H9 (cell line): ENCODE measurements around the gene IQCF2. TPM values are rescaled to one million over a fixed set of nuclear protein-coding genes. Genes with fewer than 3 reads are reported as not detected.

Experiments
- DNase-seq: peaks from one replicate; pipeline ENCODE4 v3.0.0-alpha.2; 2017
- H2AFZ ChIP-seq: one replicate; pipeline ENCODE4 v1.6.1; 2013; ENCODE audit warnings: mild to moderate bottlenecking, low read length, control low read depth, moderate library complexity
- H2AK5ac ChIP-seq: 2 replicates; pipeline ENCODE4 v1.6.1; 2013; ENCODE audit warnings: low read length, control low read depth, mixed read lengths; ENCODE audit not compliant: insufficient read length
- H2BK120ac ChIP-seq: one replicate; pipeline ENCODE4 v1.6.1; 2013; ENCODE audit warnings: low read depth, mild to moderate bottlenecking, low read length, control low read depth, inconsistent platforms; ENCODE audit not compliant: poor library complexity, severe bottlenecking
- H2BK12ac ChIP-seq: 2 replicates; pipeline ENCODE4 v1.6.1; 2013; ENCODE audit warnings: low read length, control low read depth, mixed read lengths, low read depth; ENCODE audit not compliant: insufficient read length
- H2BK15ac ChIP-seq: 2 replicates; pipeline ENCODE4 v1.6.1; 2013; ENCODE audit warnings: low read depth, low read length, control low read depth
- H2BK20ac ChIP-seq: one replicate; pipeline ENCODE4 v1.6.1; 2013; ENCODE audit warnings: low read depth, mild to moderate bottlenecking, low read length, control low read depth, inconsistent platforms; ENCODE audit not compliant: poor library complexity, severe bottlenecking
- H2BK5ac ChIP-seq: 2 replicates; pipeline ENCODE4 v1.6.1; 2013; ENCODE audit warnings: low read length, control low read depth, mixed read lengths; ENCODE audit not compliant: insufficient read length
- H3K14ac ChIP-seq: 2 replicates; pipeline ENCODE4 v1.6.1; 2013; ENCODE audit warnings: low read length, control low read depth; ENCODE audit not compliant: insufficient read depth
- H3K18ac ChIP-seq: 2 replicates; pipeline ENCODE4 v1.6.1; 2013; ENCODE audit warnings: low read depth, mild to moderate bottlenecking, mixed read lengths, low read length, control low read depth; ENCODE audit not compliant: insufficient read length
- H3K23ac ChIP-seq: 2 replicates; pipeline ENCODE4 v1.6.1; 2013; ENCODE audit warnings: low read length, control low read depth, mixed read lengths, low read depth; ENCODE audit not compliant: insufficient read length
- H3K23me2 ChIP-seq: 2 replicates; pipeline ENCODE4 v1.6.1; 2013; ENCODE audit warnings: low read depth, mild to moderate bottlenecking, mixed read lengths, low read length, control low read depth; ENCODE audit not compliant: insufficient read length, poor library complexity, severe bottlenecking
- H3K27ac ChIP-seq: 2 replicates; pipeline ENCODE4 v1.5.1; 2013; ENCODE audit warnings: low read length, control low read depth, mixed read lengths, low read depth; ENCODE audit not compliant: insufficient read length
- H3K27me3 ChIP-seq: 2 replicates; pipeline ENCODE4 v1.6.1; 2013; ENCODE audit warnings: low read length, control low read depth, inconsistent platforms; ENCODE audit not compliant: insufficient read depth
- H3K4ac ChIP-seq: 2 replicates; pipeline ENCODE4 v1.6.1; 2013; ENCODE audit warnings: low read depth, mild to moderate bottlenecking, control low read depth, inconsistent platforms, low read length, moderate library complexity
- H3K4me1 ChIP-seq: 2 replicates; pipeline ENCODE4 v1.6.1; 2013; ENCODE audit warnings: low read length, control low read depth, inconsistent platforms; ENCODE audit not compliant: insufficient read depth
- H3K4me2 ChIP-seq: 2 replicates; pipeline ENCODE4 v1.6.1; 2013; ENCODE audit warnings: low read length, control low read depth, mixed read lengths; ENCODE audit not compliant: insufficient read length, insufficient read depth
- H3K56ac ChIP-seq: 2 replicates; pipeline ENCODE4 v1.6.1; 2013; ENCODE audit warnings: low read depth, mild to moderate bottlenecking, mixed read lengths, low read length, control low read depth; ENCODE audit not compliant: insufficient read length
- H3K79me1 ChIP-seq: 2 replicates; pipeline ENCODE4 v1.6.1; 2013; ENCODE audit warnings: low read depth, mild to moderate bottlenecking, moderate library complexity, low read length, control low read depth, inconsistent platforms; ENCODE audit not compliant: insufficient read depth, poor library complexity, severe bottlenecking
- H3K79me2 ChIP-seq: 2 replicates; pipeline ENCODE4 v1.6.1; 2013; ENCODE audit warnings: low read length, control low read depth, inconsistent platforms; ENCODE audit not compliant: insufficient read depth
- H3K9ac ChIP-seq: 2 replicates; pipeline ENCODE4 v1.6.1; 2013; ENCODE audit warnings: low read length, control low read depth, mixed read lengths; ENCODE audit not compliant: insufficient read length; ENCODE audit errors: extremely low read depth
- H3K9me3 ChIP-seq: one replicate; pipeline ENCODE4 v1.6.1; 2013; ENCODE audit warnings: low read depth, low read length, inconsistent platforms; ENCODE audit not compliant: control insufficient read depth
- H3T11ph ChIP-seq: one replicate; pipeline ENCODE4 v1.6.1; 2013; ENCODE audit warnings: mild to moderate bottlenecking, low read length, control low read depth, inconsistent platforms
- H4K20me1 ChIP-seq: one replicate; pipeline ENCODE4 v1.6.1; 2013; ENCODE audit not compliant: control insufficient read depth, insufficient read length, insufficient read depth
- H4K5ac ChIP-seq: 2 replicates; pipeline ENCODE4 v1.6.1; 2013; ENCODE audit warnings: low read depth, mild to moderate bottlenecking, mixed read lengths, low read length, control low read depth; ENCODE audit not compliant: insufficient read length
- H4K8ac ChIP-seq: replicated peaks from 2 replicates; pipeline ENCODE4 v1.6.1; 2013; ENCODE audit warnings: low read length, control low read depth, mixed read lengths, low read depth; ENCODE audit not compliant: insufficient read length
- H4K91ac ChIP-seq: 2 replicates; pipeline ENCODE4 v1.6.1; 2013; ENCODE audit warnings: low read depth, mild to moderate bottlenecking, moderate library complexity, mixed read lengths, low read length, control low read depth; ENCODE audit not compliant: insufficient read length
- H3K27ac Mint-ChIP-seq, 3 experiments: 2 replicates in 2 of 3; 3 replicates in 1 of 3; pipeline ENCODE4 v1.8.0; 2020 to 2021; ENCODE audit warnings: mixed read lengths in 3 of 3, mild to moderate bottlenecking in 1 of 3, moderate library complexity in 1 of 3
- H3K27me3 Mint-ChIP-seq: 2 replicates; pipeline ENCODE4 v1.8.0; 2021; ENCODE audit warnings: low read depth, mild to moderate bottlenecking, moderate library complexity, mixed read lengths
- H3K36me3 Mint-ChIP-seq, 3 experiments: 2 replicates in 2 of 3; 3 replicates in 1 of 3; pipeline ENCODE4 v1.8.0; 2020 to 2021; ENCODE audit warnings: low read depth in 3 of 3, mixed read lengths in 3 of 3; ENCODE audit not compliant: insufficient read depth in 1 of 3
- H3K4me1 Mint-ChIP-seq, 2 experiments: 2 replicates each; pipeline ENCODE4 v1.8.0; 2020; ENCODE audit warnings: mixed read lengths in 2 of 2
- H3K4me3 Mint-ChIP-seq, 2 experiments: 2 replicates in 1 of 2; 3 replicates in 1 of 2; pipeline ENCODE4 v1.8.0; 2020 to 2021; ENCODE audit warnings: mild to moderate bottlenecking in 2 of 2, mixed read lengths in 2 of 2, moderate library complexity in 1 of 2
- H3K9me3 Mint-ChIP-seq, 2 experiments: 2 replicates in 1 of 2; 3 replicates in 1 of 2; pipeline ENCODE4 v1.8.0; 2020; ENCODE audit warnings: mild to moderate bottlenecking in 2 of 2, mixed read lengths in 2 of 2, moderate library complexity in 1 of 2
- WGBS: extraction: QIAGEN DNeasy Blood & Tissue Kit; methylation state at CpG from one replicate; pipeline ENCODE4 v1.1.7; 2013; ENCODE audit warnings: missing lambda C conversion rate, low lambda C conversion rate, mixed read lengths; ENCODE audit not compliant: insufficient read length; ENCODE audit errors: extremely low coverage; 5-methylcytosine and 5-hydroxymethylcytosine counted together
- total RNA-seq: library from RNA; stranded (reverse); gene quantifications from 2 replicates; pipeline ENCODE4 v1.2.1, GENCODE V29; 2021
- TF ChIP-seq, protein P1 (sequence below): fragments of 200-600 bp; sonication (generic); conservative IDR thresholded peaks from 3 replicates; pipeline ENCODE4 v1.8.0; 2021; ENCODE audit warnings: antibody characterized with exemption, mild to moderate bottlenecking

IQCF2 gene
- total RNA-seq, 1 experiment from 2014 or later = not detected

- Mint-ChIP-seq H3K27ac (no peak overlapping the region; a peak in 1 of 7 replicates), H3K4me1 (peaks cover 2 to 17% of the 10 kb centered on the region in 2 experiments; a peak in 2 of 4 replicates), H3K4me3 (no peak overlapping the region), H3K27me3 (peaks cover 5% of the 10 kb centered on the region), H3K9me3 (no peaks in the 10 kb centered on the region; a peak in 1 of 5 replicates), H3K36me3 (no peaks in the 10 kb centered on the region; a peak in 1 of 7 replicates)
- Histone ChIP-seq H3K23ac (no peak overlapping the region), H2BK5ac (no peak overlapping the region), H3K27ac (no peak overlapping the region), H4K20me1 (no peaks in the 10 kb centered on the region), H3K4me1 (no peaks in the 10 kb centered on the region), H3K79me2 (no peaks in the 10 kb centered on the region), H2BK12ac (no peak overlapping the region), H3K27me3 (no peaks in the 10 kb centered on the region), H2AFZ (peak overlapping the region; percentile 78), H3T11ph (no peak overlapping the region), H2BK20ac (no peak overlapping the region), H3K56ac (no peak overlapping the region), H3K14ac (no peak overlapping the region), H3K9ac (no peak overlapping the region), H3K4ac (no peak overlapping the region), H2BK120ac (no peak overlapping the region), H2AK5ac (no peak overlapping the region), H4K8ac (no peak overlapping the region), H4K5ac (no peak overlapping the region), H3K23me2 (no peaks in the 10 kb centered on the region), H3K4me2 (no peak overlapping the region), H2BK15ac (no peak overlapping the region), H3K18ac (no peak overlapping the region), H3K9me3 (no peaks in the 10 kb centered on the region), H4K91ac (no peak overlapping the region), H3K79me1 (no peaks in the 10 kb centered on the region)
- no peak for DNase-seq
- TF ChIP-seq, protein P1, sequence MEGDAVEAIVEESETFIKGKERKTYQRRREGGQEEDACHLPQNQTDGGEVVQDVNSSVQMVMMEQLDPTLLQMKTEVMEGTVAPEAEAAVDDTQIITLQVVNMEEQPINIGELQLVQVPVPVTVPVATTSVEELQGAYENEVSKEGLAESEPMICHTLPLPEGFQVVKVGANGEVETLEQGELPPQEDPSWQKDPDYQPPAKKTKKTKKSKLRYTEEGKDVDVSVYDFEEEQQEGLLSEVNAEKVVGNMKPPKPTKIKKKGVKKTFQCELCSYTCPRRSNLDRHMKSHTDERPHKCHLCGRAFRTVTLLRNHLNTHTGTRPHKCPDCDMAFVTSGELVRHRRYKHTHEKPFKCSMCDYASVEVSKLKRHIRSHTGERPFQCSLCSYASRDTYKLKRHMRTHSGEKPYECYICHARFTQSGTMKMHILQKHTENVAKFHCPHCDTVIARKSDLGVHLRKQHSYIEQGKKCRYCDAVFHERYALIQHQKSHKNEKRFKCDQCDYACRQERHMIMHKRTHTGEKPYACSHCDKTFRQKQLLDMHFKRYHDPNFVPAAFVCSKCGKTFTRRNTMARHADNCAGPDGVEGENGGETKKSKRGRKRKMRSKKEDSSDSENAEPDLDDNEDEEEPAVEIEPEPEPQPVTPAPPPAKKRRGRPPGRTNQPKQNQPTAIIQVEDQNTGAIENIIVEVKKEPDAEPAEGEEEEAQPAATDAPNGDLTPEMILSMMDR = no peak
- no CpG with 5 or more reads among the region's 2 CpGs for WGBS
Observed at GRCh38 chr3:51869304-51869703, 7.9 kb downstream of the IQCF2 start.
